Loucy (cell line): ENCODE results near the gene ADGRE1.

Experiments
- H2AFZ ChIP-seq: fragments of 200-600 bp; sonication (generic); 2 replicates; pipeline ENCODE4 v1.6.0; 2016; ENCODE audit warnings: antibody characterized with exemption, mild to moderate bottlenecking, low read length, moderate library complexity
- H3F3A ChIP-seq: fragments of 200-600 bp; 2 replicates; pipeline ENCODE4 v1.6.0; 2016; ENCODE audit warnings: antibody characterized with exemption, low read depth, mild to moderate bottlenecking
- H3K27me3 ChIP-seq: fragments of 200-600 bp; sonication (generic); 2 replicates; pipeline ENCODE4 v1.6.1; 2014; ENCODE audit warnings: low read length, mild to moderate bottlenecking; ENCODE audit not compliant: insufficient read depth, poor library complexity, severe bottlenecking
- H3K36me3 ChIP-seq: fragments of 200-600 bp; sonication (generic); 2 replicates; pipeline ENCODE4 v1.6.1; 2016; ENCODE audit warnings: low read length; ENCODE audit not compliant: insufficient read depth
- H3K4me1 ChIP-seq: fragments of 200-600 bp; sonication (generic); 2 replicates; pipeline ENCODE4 v1.5.1; 2014; ENCODE audit warnings: low read length, mild to moderate bottlenecking; ENCODE audit not compliant: insufficient read depth, poor library complexity, severe bottlenecking
- H3K4me2 ChIP-seq: fragments of 200-600 bp; sonication (generic); 2 replicates; pipeline ENCODE4 v1.6.0; 2014; ENCODE audit warnings: antibody characterized with exemption, low read length, low read depth, mild to moderate bottlenecking; ENCODE audit not compliant: poor library complexity, severe bottlenecking
- H3K4me3 ChIP-seq: fragments of 200-600 bp; sonication (generic); 2 replicates; pipeline ENCODE4 v1.5.1; 2014; ENCODE audit warnings: low read length, mild to moderate bottlenecking, mixed read lengths; ENCODE audit not compliant: poor library complexity, severe bottlenecking
- H3K79me2 ChIP-seq: fragments of 200-600 bp; sonication (generic); 2 replicates; pipeline ENCODE4 v1.6.1; 2014; ENCODE audit warnings: low read length; ENCODE audit not compliant: insufficient read depth
- H3K9ac ChIP-seq: fragments of 200-600 bp; sonication (generic); 2 replicates; pipeline ENCODE4 v1.6.0; 2014; ENCODE audit warnings: mild to moderate bottlenecking, low read depth, low read length, moderate library complexity; ENCODE audit not compliant: poor library complexity, severe bottlenecking
- H3K9me2 ChIP-seq: fragments of 200-600 bp; sonication (generic); replicated peaks from 2 replicates; pipeline ENCODE4 v1.6.1; 2016; ENCODE audit warnings: low read depth, low read length, mixed read lengths
- H3K9me3 ChIP-seq: fragments of 200-600 bp; sonication (generic); 2 replicates; pipeline ENCODE4 v1.6.1; 2014; ENCODE audit warnings: mild to moderate bottlenecking, antibody characterized with exemption, low read length, low read depth; ENCODE audit not compliant: insufficient read depth
- H4K20me1 ChIP-seq: fragments of 200-600 bp; sonication (generic); 2 replicates; pipeline ENCODE4 v1.6.0; 2014; ENCODE audit warnings: antibody characterized with exemption, low read length, mild to moderate bottlenecking; ENCODE audit not compliant: insufficient read depth, poor library complexity, severe bottlenecking
- EZH2phosphoT487 ChIP-seq: fragments of 200-600 bp; IDR thresholded peaks from 2 replicates; pipeline ENCODE4 v1.6.1; 2018; ENCODE audit warnings: antibody characterized with exemption, mild to moderate bottlenecking, moderate library complexity, borderline replicate concordance
- TF ChIP-seq, protein P1 (sequence below): fragments of 200-600 bp; sonication (generic); conservative IDR thresholded peaks from 2 replicates; pipeline ENCODE4 v1.5.1; 2014; ENCODE audit warnings: mild to moderate bottlenecking, antibody characterized with exemption, low read length

The ADGRE1 gene

GRCh38 chr19:6894313-6894712, 6.9 kb downstream of the ADGRE1 start:
- Histone ChIP-seq H3K4me3 (peak overlapping the region; percentile 0), H2AFZ (no peak overlapping the region), H3K4me2 (peak overlapping the region; percentile 66), H3K9ac (no peak overlapping the region), H3K27me3 (no peaks in the 10 kb centered on the region), H3K79me2 (no peaks in the 10 kb centered on the region), H3K9me2 (no peaks in the 10 kb centered on the region), H3F3A (0 out of 2 replicates have a peak, but pooled peaks cover 6% of the 10 kb centered on the region), H4K20me1 (no peaks in the 10 kb centered on the region), H3K9me3 (no peaks in the 10 kb centered on the region; the same call in 1 of the 2 replicates), H3K36me3 (no peaks in the 10 kb centered on the region), H3K4me1 (peaks cover 50% of the 10 kb centered on the region)
- TF ChIP-seq, protein P1, sequence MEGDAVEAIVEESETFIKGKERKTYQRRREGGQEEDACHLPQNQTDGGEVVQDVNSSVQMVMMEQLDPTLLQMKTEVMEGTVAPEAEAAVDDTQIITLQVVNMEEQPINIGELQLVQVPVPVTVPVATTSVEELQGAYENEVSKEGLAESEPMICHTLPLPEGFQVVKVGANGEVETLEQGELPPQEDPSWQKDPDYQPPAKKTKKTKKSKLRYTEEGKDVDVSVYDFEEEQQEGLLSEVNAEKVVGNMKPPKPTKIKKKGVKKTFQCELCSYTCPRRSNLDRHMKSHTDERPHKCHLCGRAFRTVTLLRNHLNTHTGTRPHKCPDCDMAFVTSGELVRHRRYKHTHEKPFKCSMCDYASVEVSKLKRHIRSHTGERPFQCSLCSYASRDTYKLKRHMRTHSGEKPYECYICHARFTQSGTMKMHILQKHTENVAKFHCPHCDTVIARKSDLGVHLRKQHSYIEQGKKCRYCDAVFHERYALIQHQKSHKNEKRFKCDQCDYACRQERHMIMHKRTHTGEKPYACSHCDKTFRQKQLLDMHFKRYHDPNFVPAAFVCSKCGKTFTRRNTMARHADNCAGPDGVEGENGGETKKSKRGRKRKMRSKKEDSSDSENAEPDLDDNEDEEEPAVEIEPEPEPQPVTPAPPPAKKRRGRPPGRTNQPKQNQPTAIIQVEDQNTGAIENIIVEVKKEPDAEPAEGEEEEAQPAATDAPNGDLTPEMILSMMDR = no peak
- no peak for TF ChIP-seq EZH2phosphoT487

DNA sequence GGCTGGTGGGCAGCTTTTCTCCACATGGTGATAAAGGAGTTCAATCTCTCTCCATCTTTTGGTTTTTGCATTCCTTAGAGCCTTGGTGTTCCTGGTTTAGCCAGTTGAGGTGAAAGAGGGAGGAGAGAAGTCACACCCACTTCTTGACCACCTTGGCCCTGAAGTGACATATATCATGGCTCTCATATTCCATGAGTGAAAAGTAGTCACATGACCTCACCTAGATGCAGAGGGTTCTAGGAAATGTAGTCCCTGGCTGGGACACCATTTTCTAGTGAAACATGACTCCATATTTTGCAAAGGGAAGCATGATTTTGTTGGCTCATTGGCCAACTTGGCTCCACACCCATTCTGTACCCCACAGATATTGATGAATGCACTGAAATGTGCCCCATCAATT, 16.1 kb downstream of the ADGRE1 start:
- H3K9me2 ChIP-seq = no peaks in the 10 kb centered on the region
- no peak overlapping the region for H3K4me2 ChIP-seq
- H3K4me1 ChIP-seq = no peaks in the 10 kb centered on the region
- no peaks in the 10 kb centered on the region for H4K20me1 ChIP-seq
- H3K27me3 ChIP-seq = no peaks in the 10 kb centered on the region
- TF ChIP-seq EZH2phosphoT487 = no peak
- TF ChIP-seq, protein P1 = no peak
- H3F3A ChIP-seq = no peaks in the 10 kb centered on the region
- no peaks in the 10 kb centered on the region for H3K79me2 ChIP-seq
- H3K36me3 ChIP-seq = no peaks in the 10 kb centered on the region
- H2AFZ ChIP-seq = no peak overlapping the region
- H3K9ac ChIP-seq = no peak overlapping the region
- no peak overlapping the region for H3K4me3 ChIP-seq
- H3K9me3 ChIP-seq = peaks cover 3% of the 10 kb centered on the region; the same call in 1 of the 2 replicates

DNA sequence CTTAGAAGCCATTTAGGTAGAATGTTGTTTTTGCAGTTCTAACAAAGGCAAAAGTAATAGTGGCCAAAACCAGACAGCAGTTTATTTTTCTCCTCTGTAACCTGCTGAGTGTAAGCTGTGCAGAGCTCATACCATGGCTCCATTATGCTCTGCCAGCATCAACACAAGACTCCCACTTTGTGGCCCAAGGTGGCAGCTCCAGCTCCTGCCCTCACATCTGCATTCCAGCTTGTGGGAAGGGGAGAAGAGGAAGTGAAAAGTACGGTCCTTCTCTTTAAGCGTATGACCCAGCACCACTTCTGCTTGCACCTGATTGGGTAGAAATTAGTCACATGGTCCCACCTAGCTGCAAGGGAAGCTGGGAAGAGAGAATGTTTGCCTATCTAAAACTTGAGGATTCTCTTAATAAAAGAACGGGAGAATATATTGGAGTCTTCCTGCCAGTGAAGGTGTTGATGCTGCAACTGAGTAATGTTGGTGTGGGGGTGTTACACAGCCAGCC, 19.2 kb downstream of the ADGRE1 start:
- TF ChIP-seq, protein P1 = no peak

More for the DNA sequence above, 19.2 kb downstream of the ADGRE1 start:
- no peaks in the 10 kb centered on the region for H3K79me2 ChIP-seq
- H2AFZ ChIP-seq = no peak overlapping the region
- no peaks in the 10 kb centered on the region for H3K27me3 ChIP-seq
- no peaks in the 10 kb centered on the region for H3K9me2 ChIP-seq
- H3K4me3 ChIP-seq = no peak overlapping the region
- no peaks in the 10 kb centered on the region for H4K20me1 ChIP-seq
- H3K4me1 ChIP-seq = peaks cover 7% of the 10 kb centered on the region
- H3F3A ChIP-seq = no peaks in the 10 kb centered on the region
- peaks cover 3% of the 10 kb centered on the region; the same call in 1 of the 2 replicates for H3K9me3 ChIP-seq
- H3K4me2 ChIP-seq = no peak overlapping the region
- H3K36me3 ChIP-seq = no peaks in the 10 kb centered on the region
- no peak overlapping the region for H3K9ac ChIP-seq
